Prostate gland (tissue), 2 donors: ENCODE results near the gene PTPRJ. TPM values are rescaled to one million over a fixed set of nuclear protein-coding genes. Genes with fewer than 3 reads are reported as not detected.

Experiments
- DNase-seq: peaks from one replicate; pipeline ENCODE4 v3.0.0-alpha.2; 2019; ENCODE audit warnings: low spot score
- H3K27ac ChIP-seq, 2 donors: fragments of 200-600 bp; sonication (generic); 2 replicates each; pipeline ENCODE4 v1.5.1; 2017 to 2019
- H3K27me3 ChIP-seq: fragments of 200-600 bp; sonication (generic); replicated peaks from 2 replicates; pipeline ENCODE4 v1.5.1; 2019; ENCODE audit not compliant: insufficient read depth
- H3K36me3 ChIP-seq, 2 donors: fragments of 200-600 bp; sonication (generic); 1 replicate in 1 of 2; 2 replicates in 1 of 2; pipeline versions ENCODE4 v1.5.1 to v1.8.1; 2017 to 2019
- H3K4me1 ChIP-seq: fragments of 200-600 bp; sonication (generic); replicated peaks from 2 replicates; pipeline ENCODE4 v1.5.1; 2019
- H3K4me3 ChIP-seq, 2 donors: fragments of 200-600 bp; sonication (generic); 2 replicates each; pipeline ENCODE4 v1.5.1; 2017 to 2019
- H3K9me3 ChIP-seq: fragments of 200-600 bp; sonication (generic); 2 replicates; pipeline ENCODE4 v1.5.1; 2017
- POLR2A ChIP-seq: fragments of 450-650 bp; IDR thresholded peaks from one replicate; pipeline ENCODE4 v1.6.1; 2016; ENCODE audit warnings: antibody characterized with exemption, mild to moderate bottlenecking
- POLR2AphosphoS5 ChIP-seq: sonication (generic); formaldehyde crosslinking; IDR thresholded peaks from one replicate; pipeline ENCODE4 v1.6.1; 2017; ENCODE audit warnings: antibody characterized with exemption
- WGBS: methylation state at CpG from one replicate; pipeline ENCODE4 v1.1.5; 2018; 5-methylcytosine and 5-hydroxymethylcytosine counted together
- intact Hi-C: fragments of 100-400 bp; cut with DNase I; formaldehyde crosslinking; loops from one replicate; pipeline ENCODE4 v1.14.2; 2022
- total RNA-seq, 2 donors: library from RNA; depleted of rRNA; stranded (reverse); fragments of >200 nt; gene quantifications; one replicate each; pipeline ENCODE4 v1.1.0, GENCODE V29; 2016
- TF ChIP-seq, protein P1 (sequence below), 4 experiments: fragments of 200-600 bp in 2 of 4; fragments of 450-650 bp in 2 of 4; sonication (generic) in 2 of 4; IDR thresholded peaks; 1 replicate in 3 of 4; 2 replicates in 1 of 4; pipeline ENCODE4 v1.5.1; 2016 to 2019; ENCODE audit warnings: antibody characterized with exemption in 4 of 4, mild to moderate bottlenecking in 2 of 4, moderate library complexity in 2 of 4

The PTPRJ gene
- total RNA-seq, 2 donors from 2014 or later, result 24.9 to 48.0 TPM

GRCh38 chr11:48111891-48112290, 131.5 kb downstream of the PTPRJ start:
- Histone ChIP-seq H3K4me3 (no peak overlapping the region), H3K36me3 (no peaks in the 10 kb centered on the region), H3K4me1 (no peaks in the 10 kb centered on the region), H3K9me3 (no peaks in the 10 kb centered on the region), H3K27ac (no peak overlapping the region), H3K27me3 (no peaks in the 10 kb centered on the region)
- intact Hi-C loops, result no loop called here
- WGBS, result 74% methylated on average over 3 of the region's 3 CpGs
- no peak for DNase-seq
- TF ChIP-seq POLR2A, result no peak
- TF ChIP-seq POLR2AphosphoS5, result no peak
- TF ChIP-seq, protein P1, sequence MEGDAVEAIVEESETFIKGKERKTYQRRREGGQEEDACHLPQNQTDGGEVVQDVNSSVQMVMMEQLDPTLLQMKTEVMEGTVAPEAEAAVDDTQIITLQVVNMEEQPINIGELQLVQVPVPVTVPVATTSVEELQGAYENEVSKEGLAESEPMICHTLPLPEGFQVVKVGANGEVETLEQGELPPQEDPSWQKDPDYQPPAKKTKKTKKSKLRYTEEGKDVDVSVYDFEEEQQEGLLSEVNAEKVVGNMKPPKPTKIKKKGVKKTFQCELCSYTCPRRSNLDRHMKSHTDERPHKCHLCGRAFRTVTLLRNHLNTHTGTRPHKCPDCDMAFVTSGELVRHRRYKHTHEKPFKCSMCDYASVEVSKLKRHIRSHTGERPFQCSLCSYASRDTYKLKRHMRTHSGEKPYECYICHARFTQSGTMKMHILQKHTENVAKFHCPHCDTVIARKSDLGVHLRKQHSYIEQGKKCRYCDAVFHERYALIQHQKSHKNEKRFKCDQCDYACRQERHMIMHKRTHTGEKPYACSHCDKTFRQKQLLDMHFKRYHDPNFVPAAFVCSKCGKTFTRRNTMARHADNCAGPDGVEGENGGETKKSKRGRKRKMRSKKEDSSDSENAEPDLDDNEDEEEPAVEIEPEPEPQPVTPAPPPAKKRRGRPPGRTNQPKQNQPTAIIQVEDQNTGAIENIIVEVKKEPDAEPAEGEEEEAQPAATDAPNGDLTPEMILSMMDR (IDR thresholded peaks at IDR 0.05), result no peak

GRCh38 chr11:48114740-48115139, 134.4 kb downstream of the PTPRJ start:
- DNase-seq, result no peak
- intact Hi-C loops, result no loop called here
- TF ChIP-seq, protein P1 (IDR thresholded peaks at IDR 0.05), result no peak
- TF ChIP-seq POLR2AphosphoS5 (no peak), POLR2A (no peak)
- Histone ChIP-seq H3K4me3 (no peak overlapping the region), H3K27me3 (no peaks in the 10 kb centered on the region), H3K27ac (no peak overlapping the region), H3K9me3 (no peaks in the 10 kb centered on the region), H3K36me3 (no peaks in the 10 kb centered on the region), H3K4me1 (no peaks in the 10 kb centered on the region)
- 85% methylated on average over 1 of the region's 1 CpG for WGBS

DNA sequence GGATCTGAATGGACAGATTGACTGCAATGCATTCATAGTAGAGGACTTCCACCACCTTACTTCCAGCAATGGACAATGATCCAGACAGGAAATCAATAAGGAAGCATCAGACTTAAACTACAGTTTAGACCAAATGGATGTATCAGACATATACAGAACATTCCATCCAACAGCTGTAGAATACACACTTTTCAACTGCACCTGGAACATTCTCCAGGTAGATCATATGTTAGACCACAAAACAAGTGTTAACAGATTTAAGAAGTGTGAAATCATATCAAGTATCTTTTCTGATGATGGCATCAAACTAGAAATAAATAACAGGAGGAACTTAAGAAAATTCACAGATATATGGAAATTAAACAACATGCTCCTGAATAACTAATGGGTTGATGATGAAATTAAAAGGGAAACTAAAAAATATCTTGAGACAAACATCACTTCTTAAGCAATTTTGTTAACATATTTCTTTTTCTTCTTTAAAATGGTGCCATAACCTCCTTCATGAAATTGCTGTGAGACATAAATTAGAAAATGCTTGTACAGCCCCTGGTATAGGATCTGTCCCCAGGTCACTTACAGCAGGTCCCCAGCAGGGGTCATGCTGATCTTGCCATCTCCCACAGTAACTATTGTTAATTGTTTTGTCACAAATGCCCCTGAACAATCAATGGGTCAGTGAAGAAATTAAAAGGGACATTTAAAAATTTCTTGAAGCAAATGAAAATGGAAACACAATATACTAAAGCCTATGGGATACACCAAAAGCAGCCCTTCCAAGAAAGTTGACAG, 136.3 kb downstream of the PTPRJ start:
- no peaks in the 10 kb centered on the region for H3K36me3 ChIP-seq
- no peak for DNase-seq
- intact Hi-C loops, result no loop called here
- no peaks in the 10 kb centered on the region for H3K4me1 ChIP-seq
- no peaks in the 10 kb centered on the region for H3K27me3 ChIP-seq
- no peaks in the 10 kb centered on the region for H3K9me3 ChIP-seq
- no peak overlapping the region for H3K4me3 ChIP-seq
- H3K27ac ChIP-seq, result no peak overlapping the region
- TF ChIP-seq, protein P1 (IDR thresholded peaks at IDR 0.05), result peak in 1 of 4 experiments; percentile 24
- no peak for TF ChIP-seq POLR2AphosphoS5

DNA sequence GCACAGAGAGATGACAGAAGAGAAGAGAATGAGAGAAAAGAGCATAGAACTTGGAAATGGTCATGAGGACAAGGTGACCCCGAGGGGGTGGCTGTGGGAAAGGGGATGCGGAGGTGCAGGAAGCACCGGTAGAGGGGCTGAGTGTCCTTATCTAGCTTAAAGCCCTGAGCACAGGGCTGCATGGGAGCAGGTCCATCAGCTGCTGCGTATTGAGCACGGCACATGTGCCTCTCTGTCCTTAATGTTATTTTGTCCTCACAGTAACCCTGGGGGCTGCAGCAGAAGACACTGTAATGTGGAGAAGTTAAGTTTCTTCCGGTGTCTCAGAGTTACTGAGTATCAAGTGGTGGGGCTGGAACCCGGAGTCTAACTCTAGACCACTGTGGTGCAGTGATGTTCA, 141.9 kb downstream of the PTPRJ start:
- H3K27me3 ChIP-seq, result no peaks in the 10 kb centered on the region
- H3K4me3 ChIP-seq, result no peak overlapping the region
- TF ChIP-seq, protein P1 (IDR thresholded peaks at IDR 0.05), result no peak
- TF ChIP-seq POLR2A, result no peak
- TF ChIP-seq POLR2AphosphoS5, result no peak
- WGBS, result 88% methylated on average over 7 of the region's 7 CpGs
- no peaks in the 10 kb centered on the region for H3K36me3 ChIP-seq
- no peak for DNase-seq
- no peaks in the 10 kb centered on the region for H3K4me1 ChIP-seq
- H3K9me3 ChIP-seq, result no peaks in the 10 kb centered on the region
- no peak overlapping the region for H3K27ac ChIP-seq
- intact Hi-C loops, result no loop called here

- DNase-seq, result no peak
- 90% methylated on average over 7 of the region's 7 CpGs for WGBS
- Histone ChIP-seq H3K4me1 (no peaks in the 10 kb centered on the region), H3K36me3 (no peaks in the 10 kb centered on the region), H3K27me3 (no peaks in the 10 kb centered on the region), H3K4me3 (no peak overlapping the region), H3K9me3 (no peaks in the 10 kb centered on the region), H3K27ac (no peak overlapping the region)
- intact Hi-C loops, result no loop called here
- TF ChIP-seq POLR2AphosphoS5, result no peak
- TF ChIP-seq POLR2A, result no peak
- TF ChIP-seq, protein P1 (IDR thresholded peaks at IDR 0.05), result no peak
Observed at GRCh38 chr11:48122656-48123055, 142.3 kb downstream of the PTPRJ start.
